Measurements from ENCODE around the gene WWP2.
"Not testable (repeated sequence)": the region's sequence is repeated elsewhere in the genome, so short reads cannot be mapped to it uniquely, and the experiment has no call there.

The WWP2 gene

GRCh38 chr16:69831212-69832123 is 69.3 kb downstream of the WWP2 start:
- no peak for DNase-seq (ENCODE audit: low read depth in 2 of 2)

GRCh38 chr16:69833357-69834282 is 71.5 kb downstream of the WWP2 start:
- no peak for DNase-seq (ENCODE audit: low read depth in 2 of 2)

DNA sequence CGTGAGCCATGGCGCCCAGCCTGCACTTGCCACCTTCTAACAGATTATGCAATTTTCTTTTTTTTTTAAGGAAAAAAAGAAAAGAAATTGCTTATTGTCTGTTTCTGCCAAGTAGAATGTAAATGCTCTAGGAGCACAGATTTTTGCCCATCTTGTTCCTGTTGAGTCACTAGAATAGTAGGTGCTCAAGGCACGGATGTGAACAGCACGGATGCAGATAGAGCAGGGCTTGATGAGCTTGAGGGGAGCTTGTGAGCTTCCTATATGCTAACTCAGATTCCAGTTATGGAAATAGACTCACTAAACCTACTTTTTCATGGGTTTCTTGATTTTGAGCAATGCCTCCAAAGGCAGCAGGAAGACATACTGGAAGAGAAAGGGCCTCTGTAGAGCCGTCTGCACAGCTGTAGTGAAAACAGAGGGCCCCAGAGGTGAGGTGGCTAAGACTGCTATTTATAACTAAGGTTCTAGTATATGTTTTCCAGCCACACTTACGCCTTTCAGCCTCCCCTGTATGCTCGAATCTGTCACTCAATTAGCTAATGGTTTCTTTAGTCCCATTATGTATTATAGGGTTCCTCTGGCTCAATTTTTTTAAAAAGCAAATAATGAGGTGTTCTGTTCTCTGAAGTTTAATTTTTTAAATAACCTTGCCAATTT is 72.8 kb downstream of the WWP2 start:
- no peak for DNase-seq (ENCODE audit: low read depth in 2 of 2)

DNA sequence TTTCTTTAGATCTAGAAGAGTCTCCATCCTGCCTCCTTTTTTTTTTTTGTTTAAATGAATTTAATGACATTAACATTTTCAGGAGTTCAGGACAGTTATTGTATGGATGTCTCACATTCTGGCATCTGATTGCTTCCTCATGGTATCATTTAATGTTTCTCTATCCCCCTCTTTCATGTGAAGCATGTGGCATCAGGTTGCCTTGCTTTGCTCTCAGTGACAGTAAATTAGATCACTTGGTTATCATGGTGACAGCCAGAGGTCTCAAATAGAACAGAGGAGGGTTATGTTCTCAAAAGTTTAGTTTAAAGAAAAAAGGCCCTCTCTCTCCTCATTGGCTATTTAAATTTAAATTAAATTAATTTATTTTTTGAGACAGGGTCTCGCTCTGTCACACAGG is 74.1 kb downstream of the WWP2 start:
- DNase-seq (ENCODE audit: low read depth in 2 of 2) = no peak

DNA sequence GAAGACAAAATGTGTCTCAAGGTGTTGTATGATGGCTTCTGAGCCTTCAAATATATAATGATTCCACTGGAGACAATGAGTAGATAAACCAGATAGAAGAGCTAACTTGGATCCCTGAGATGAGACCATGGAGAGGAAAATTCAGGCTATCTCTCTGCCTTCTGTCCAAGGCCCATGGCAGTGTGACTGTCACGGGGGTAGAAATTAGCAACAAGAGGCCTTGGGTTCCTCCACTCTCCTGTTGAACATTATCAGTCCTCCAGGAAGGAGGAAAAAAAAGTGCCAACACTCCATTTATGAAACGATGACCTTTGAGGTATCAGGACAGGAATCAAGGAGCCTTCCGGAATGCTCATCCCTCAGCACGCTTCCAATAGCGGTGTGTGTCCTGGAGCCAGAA is 75.2 kb downstream of the WWP2 start:
- no peak for DNase-seq (ENCODE audit: low read depth in 2 of 2)

DNA sequence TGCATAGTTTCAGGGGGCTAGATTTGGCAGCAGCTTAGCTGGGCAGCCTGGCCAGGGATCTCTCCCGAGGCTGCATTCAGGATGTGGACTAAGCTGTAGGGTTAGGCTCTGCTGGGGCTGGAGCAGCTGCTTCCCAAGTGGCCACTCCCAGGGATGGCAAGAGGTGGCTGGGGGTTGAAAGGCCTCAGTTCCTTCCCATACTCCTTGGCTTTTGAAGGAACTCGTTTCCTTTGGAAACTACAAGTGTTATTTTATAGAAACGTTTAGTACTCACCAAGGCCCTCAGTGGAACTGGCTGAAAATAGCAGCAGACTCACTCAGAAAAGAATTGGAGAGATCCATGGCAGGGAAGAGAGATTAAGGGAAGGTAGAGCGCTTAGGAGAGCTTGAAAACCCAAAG is 76.4 kb downstream of the WWP2 start:
- DNase-seq (ENCODE audit: low read depth in 2 of 2) = no peak

GRCh38 chr16:69839240-69839688 is 77.1 kb downstream of the WWP2 start:
- no peak for DNase-seq (ENCODE audit: low read depth in 2 of 2)

DNA sequence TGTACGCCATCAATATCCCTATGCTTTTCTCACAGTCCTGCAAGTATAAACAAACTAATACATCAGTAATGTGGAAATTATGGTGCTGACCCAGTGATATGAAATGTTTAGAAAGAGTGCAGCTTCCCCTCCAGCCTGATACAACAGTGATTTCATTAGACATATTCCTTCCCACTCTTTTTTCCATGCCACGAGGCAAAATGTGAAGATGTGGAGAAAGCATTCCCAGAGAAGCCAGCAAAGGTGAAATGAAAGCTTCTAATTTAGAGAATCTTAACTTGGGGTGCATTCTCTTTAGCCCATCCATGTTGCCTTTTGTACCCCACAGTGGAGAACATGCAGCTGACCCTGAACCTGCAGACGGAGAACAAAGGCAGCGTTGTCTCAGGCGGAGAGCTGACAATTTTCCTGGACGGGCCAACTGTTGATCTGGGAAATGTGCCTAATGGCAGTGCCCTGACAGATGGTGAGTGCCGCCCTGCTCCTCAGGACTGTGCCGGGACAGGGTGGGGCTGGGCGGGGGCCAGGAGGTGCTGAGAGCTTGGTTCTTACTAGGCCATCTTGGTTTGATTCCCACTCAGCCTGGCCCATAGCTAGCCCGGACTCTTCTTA is 77.8 kb downstream of the WWP2 start:
- DNase-seq (ENCODE audit: low read depth in 2 of 2) = no peak

DNA sequence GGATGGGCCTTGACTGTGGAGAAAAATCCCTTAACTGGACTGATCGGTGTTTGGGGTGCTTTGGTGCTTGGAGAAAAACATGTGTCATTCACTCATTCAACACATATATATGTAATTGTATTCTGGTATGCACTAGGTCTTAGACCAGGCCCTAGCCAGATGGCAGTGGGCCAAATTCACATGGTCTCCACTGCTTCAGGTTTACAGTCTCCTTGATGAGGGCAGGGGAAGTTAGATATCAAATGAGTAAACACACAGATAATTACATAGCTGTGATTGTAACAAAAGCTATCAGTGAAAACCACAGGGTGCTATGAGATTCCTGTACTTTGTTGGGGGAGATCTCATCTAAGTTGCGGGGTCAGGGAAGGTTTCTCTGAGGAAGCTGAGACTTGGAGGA is 78.8 kb downstream of the WWP2 start:
- DNase-seq (ENCODE audit: low read depth in 2 of 2) = no peak

DNA sequence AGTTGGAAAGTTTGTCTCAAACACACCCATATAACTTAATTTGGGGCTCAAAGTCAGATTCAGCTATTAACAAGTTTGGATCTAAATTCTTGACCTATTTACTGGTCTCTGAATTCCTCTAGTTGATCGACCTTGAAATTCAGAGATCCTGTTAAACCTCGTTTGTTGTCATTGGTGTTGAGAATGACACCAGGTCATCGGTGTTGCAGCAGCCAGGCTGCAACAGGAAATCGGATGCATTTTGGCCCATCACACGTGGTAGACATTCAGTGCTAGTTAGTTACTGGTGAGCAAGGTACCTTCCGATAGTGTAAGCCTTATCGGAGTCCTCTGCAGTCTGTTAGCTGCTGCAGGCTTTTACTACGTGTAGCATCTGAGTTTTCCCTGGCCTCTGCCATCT is 82.3 kb downstream of the WWP2 start:
- no peak for DNase-seq (ENCODE audit: low read depth in 2 of 2)

DNA sequence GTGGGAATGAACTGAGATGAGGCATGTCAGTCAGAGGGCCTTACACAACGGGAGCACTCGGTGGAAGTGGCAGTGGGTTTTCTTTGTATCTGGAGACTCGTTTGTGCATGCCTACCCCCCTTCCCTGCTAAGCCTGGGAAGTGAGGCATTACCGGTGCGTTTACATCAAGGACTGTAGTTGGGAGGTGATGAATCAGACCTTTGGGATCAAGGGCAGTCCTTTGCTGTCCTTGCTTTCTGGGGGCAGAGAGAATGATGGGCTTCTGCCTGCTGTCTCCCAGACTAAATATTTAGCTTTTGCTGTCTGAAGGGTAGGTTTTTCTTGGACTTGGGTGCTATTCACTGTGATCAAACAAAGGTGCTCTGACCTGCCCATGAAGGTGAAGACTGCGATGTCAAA is 83.0 kb downstream of the WWP2 start:
- no peak for DNase-seq (ENCODE audit: low read depth in 2 of 2)

- no peak for DNase-seq (ENCODE audit: low read depth in 2 of 2)
These were observed 85.5 kb downstream of the WWP2 start for GRCh38 chr16:69847643-69848042.

- DNase-seq (ENCODE audit: low read depth in 2 of 2) = no peak
These were observed 86.8 kb downstream of the WWP2 start for GRCh38 chr16:69848637-69849545.

- no peak for DNase-seq (ENCODE audit: low read depth in 2 of 2)
These were observed 89.5 kb downstream of the WWP2 start for GRCh38 chr16:69851491-69852240.

- DNase-seq (ENCODE audit: low read depth in 2 of 2) = no peak
These were observed 90.7 kb downstream of the WWP2 start for GRCh38 chr16:69852815-69853214.

- DNase-seq (ENCODE audit: low read depth in 2 of 2) = no peak
These were observed 91.3 kb downstream of the WWP2 start for GRCh38 chr16:69853481-69853880.

- DNase-seq (ENCODE audit: low read depth in 2 of 2) = not testable (repeated sequence)
These were observed 92.6 kb downstream of the WWP2 start for GRCh38 chr16:69854776-69855175.

- no peak for DNase-seq (ENCODE audit: low read depth in 2 of 2)
These were observed 93.5 kb downstream of the WWP2 start for GRCh38 chr16:69855592-69855991.

GRCh38 chr16:69858191-69859104 is 96.3 kb downstream of the WWP2 start:
- no peak for DNase-seq (ENCODE audit: low read depth in 2 of 2)

Data from stimulated activated CD4-positive, alpha-beta T cell treated with anti-CD3 and anti-CD28 coated beads, Interleukin-1b, Interleukin-23, amount 100 ng/mL, for 1 hour (primary cell).